ENCODE measurements around the gene PDIA3.

PDIA3 gene

DNA sequence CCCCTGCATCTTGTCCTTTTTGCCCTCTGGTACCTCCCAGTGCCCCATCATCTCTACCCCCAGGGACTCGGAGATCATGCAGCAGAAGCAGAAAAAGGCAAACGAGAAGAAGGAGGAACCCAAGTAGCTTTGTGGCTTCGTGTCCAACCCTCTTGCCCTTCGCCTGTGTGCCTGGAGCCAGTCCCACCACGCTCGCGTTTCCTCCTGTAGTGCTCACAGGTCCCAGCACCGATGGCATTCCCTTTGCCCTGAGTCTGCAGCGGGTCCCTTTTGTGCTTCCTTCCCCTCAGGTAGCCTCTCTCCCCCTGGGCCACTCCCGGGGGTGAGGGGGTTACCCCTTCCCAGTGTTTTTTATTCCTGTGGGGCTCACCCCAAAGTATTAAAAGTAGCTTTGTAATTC, 47.4 kb downstream of the PDIA3 start:
- TF ChIP-seq, protein P1, sequence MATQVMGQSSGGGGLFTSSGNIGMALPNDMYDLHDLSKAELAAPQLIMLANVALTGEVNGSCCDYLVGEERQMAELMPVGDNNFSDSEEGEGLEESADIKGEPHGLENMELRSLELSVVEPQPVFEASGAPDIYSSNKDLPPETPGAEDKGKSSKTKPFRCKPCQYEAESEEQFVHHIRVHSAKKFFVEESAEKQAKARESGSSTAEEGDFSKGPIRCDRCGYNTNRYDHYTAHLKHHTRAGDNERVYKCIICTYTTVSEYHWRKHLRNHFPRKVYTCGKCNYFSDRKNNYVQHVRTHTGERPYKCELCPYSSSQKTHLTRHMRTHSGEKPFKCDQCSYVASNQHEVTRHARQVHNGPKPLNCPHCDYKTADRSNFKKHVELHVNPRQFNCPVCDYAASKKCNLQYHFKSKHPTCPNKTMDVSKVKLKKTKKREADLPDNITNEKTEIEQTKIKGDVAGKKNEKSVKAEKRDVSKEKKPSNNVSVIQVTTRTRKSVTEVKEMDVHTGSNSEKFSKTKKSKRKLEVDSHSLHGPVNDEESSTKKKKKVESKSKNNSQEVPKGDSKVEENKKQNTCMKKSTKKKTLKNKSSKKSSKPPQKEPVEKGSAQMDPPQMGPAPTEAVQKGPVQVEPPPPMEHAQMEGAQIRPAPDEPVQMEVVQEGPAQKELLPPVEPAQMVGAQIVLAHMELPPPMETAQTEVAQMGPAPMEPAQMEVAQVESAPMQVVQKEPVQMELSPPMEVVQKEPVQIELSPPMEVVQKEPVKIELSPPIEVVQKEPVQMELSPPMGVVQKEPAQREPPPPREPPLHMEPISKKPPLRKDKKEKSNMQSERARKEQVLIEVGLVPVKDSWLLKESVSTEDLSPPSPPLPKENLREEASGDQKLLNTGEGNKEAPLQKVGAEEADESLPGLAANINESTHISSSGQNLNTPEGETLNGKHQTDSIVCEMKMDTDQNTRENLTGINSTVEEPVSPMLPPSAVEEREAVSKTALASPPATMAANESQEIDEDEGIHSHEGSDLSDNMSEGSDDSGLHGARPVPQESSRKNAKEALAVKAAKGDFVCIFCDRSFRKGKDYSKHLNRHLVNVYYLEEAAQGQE (IDR thresholded peaks at IDR 0.05; ENCODE audit: insufficient read depth in 1 of 2, low read depth in 2 of 2, low read length in 2 of 2): no peak
- TF ChIP-seq FOXP2 (optimal IDR thresholded peaks at IDR 0.05; ENCODE audit: borderline replicate concordance, extremely low read depth, extremely low read length, insufficient read depth) (no peak), TAF1 (IDR thresholded peaks at IDR 0.05; ENCODE audit: borderline replicate concordance, insufficient read depth, low read length) (no peak), SIN3A (IDR thresholded peaks at IDR 0.05; ENCODE audit: borderline replicate concordance, insufficient read depth, low read length) (no peak), POLR2AphosphoS5 (IDR thresholded peaks at IDR 0.05; ENCODE audit: low read depth, low read length) (no peak; the same call in 1 of the 2 replicates)

DNA sequence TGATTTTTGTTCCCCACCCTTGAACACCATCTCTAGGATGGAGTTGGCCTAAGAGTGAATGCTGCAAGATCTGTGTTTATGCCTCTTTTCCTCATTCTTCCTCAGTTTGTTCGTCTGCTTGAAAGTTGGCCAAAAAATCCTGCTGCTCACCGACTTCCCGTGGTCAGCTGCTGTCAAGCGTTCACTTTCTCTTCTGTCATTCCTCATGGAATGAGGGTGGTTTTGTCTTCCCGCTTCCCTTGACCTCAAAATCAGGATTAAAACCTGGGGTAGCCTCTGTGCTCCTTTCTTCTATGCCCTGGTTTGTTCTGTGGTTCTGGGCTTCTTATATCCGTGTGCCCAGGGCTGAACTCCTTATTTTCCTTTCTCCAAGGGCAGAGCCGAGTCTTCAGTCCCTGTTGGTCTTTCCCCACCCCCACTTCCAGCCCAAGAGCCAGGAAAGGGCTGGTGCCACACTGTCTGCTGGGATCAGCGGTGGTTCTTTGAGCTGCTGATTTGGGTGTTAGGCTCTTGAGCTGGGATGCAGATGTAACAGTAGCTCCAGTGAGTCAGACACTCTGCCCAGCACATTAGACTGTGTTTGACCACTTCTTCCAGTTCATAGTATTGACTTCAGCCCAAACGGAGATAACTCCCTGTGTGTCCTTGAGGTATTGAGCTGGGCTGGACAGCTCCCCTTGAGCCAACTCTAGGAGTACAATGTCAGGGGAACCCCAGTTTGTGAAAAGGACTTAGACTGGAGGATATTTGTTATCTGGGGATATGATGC, 48.2 kb downstream of the PDIA3 start:
- TF ChIP-seq, protein P1 (IDR thresholded peaks at IDR 0.05; ENCODE audit: insufficient read depth in 1 of 2, low read depth in 2 of 2, low read length in 2 of 2): peak; percentile 43 to 82; a peak in 3 of 4 replicates
- TF ChIP-seq FOXP2 (optimal IDR thresholded peaks at IDR 0.05; ENCODE audit: borderline replicate concordance, extremely low read depth, extremely low read length, insufficient read depth): no peak

DNA sequence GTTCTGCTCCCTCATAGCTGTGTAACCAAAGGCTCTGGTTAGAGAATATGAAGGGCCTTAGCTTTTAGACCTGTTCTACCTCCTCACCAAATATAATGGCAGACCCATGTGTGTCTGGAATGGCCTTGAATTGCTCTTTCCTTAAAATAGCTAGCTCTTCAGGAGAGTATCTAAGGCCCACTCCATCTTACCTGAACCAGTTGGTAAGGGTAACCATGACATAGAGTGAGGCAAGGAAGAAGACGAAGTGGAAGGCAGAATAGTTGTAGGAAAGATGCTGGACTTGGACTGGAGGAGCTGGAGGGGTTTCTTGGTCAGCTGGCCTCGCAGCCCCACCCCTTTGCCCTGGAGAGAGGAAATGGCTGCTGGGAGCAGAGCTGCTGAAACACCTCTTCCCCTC, 49.0 kb downstream of the PDIA3 start:
- TF ChIP-seq SIN3A (IDR thresholded peaks at IDR 0.05; ENCODE audit: borderline replicate concordance, insufficient read depth, low read length) (no peak), FOXP2 (optimal IDR thresholded peaks at IDR 0.05; ENCODE audit: borderline replicate concordance, extremely low read depth, extremely low read length, insufficient read depth) (no peak), TAF1 (IDR thresholded peaks at IDR 0.05; ENCODE audit: borderline replicate concordance, insufficient read depth, low read length) (no peak), POLR2AphosphoS5 (IDR thresholded peaks at IDR 0.05; ENCODE audit: low read depth, low read length) (no peak; the same call in 1 of the 2 replicates)
- TF ChIP-seq, protein P1 (IDR thresholded peaks at IDR 0.05; ENCODE audit: insufficient read depth in 1 of 2, low read depth in 2 of 2, low read length in 2 of 2): no peak

DNA sequence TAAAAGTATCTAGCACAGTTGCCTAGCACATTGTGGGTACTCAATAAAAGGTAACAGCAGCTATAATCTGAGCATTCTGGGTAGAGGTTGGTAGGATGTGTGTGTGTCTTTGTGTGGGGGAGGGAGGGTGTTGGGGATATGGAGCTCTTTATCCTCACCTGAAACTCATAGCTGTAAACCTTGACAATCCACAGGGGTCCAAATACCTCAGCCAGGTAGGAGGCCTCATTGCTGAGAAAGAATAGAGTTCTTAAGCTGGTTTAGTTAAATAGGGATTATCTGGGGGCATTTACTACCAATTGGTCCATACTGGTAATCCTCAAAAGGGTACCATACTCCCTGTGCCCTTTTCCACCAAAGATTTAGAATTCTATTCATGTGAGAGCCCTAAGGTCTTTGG, 49.8 kb downstream of the PDIA3 start:
- TF ChIP-seq TAF1 (IDR thresholded peaks at IDR 0.05; ENCODE audit: borderline replicate concordance, insufficient read depth, low read length): no peak
- no peak for TF ChIP-seq FOXP2 (optimal IDR thresholded peaks at IDR 0.05; ENCODE audit: borderline replicate concordance, extremely low read depth, extremely low read length, insufficient read depth)
- no peak; the same call in 1 of the 2 replicates for TF ChIP-seq POLR2AphosphoS5 (IDR thresholded peaks at IDR 0.05; ENCODE audit: low read depth, low read length)
- no peak for TF ChIP-seq SIN3A (IDR thresholded peaks at IDR 0.05; ENCODE audit: borderline replicate concordance, insufficient read depth, low read length)
- TF ChIP-seq, protein P1 (IDR thresholded peaks at IDR 0.05; ENCODE audit: insufficient read depth in 1 of 2, low read depth in 2 of 2, low read length in 2 of 2): no peak
